ENCODE data around the gene ARF1. TPM values are rescaled to one million over a fixed set of nuclear protein-coding genes. Genes with fewer than 3 reads are reported as not detected.

The ARF1 gene
- total and polyA plus RNA-seq, 2 of the 13 experiments (the other 11 are each of a cell fraction or from before 2014, with no cell fraction given), result 186 to 327 TPM

GRCh38 chr1:228109073-228109961, 26.8 kb downstream of the ARF1 start, which contains the start of gene MRPL55 (continued):
- TF ChIP-seq ZBTB43 (CRISPR knock-in tag; conservative IDR thresholded peaks at IDR 0.05) (peak; percentile 61; the same call in 1 of the 2 replicates), DMAP1 (CRISPR knock-in tag; IDR thresholded peaks at IDR 0.05) (peak; percentile 78), ZBTB25 (CRISPR knock-in tag; IDR thresholded peaks at IDR 0.05) (peak; percentile 82; the same call in 1 of the 2 replicates), PHF5A (CRISPR knock-in tag; IDR thresholded peaks at IDR 0.05; ENCODE audit: low read depth, unreplicated experiment) (peak; percentile 75), MED8 (CRISPR knock-in tag; IDR thresholded peaks at IDR 0.05; ENCODE audit: insufficient replicate concordance) (peak; percentile 71), ZNF782 (CRISPR knock-in tag; IDR thresholded peaks at IDR 0.05; ENCODE audit: borderline replicate concordance) (peak; percentile 17; the same call in 1 of the 2 replicates), BCL6 (CRISPR knock-in tag; IDR thresholded peaks at IDR 0.05) (peak; percentile 58), HDAC6 (IDR thresholded peaks at IDR 0.05; ENCODE audit: low read depth, low read length) (no peak), NRL (CRISPR knock-in tag; IDR thresholded peaks at IDR 0.05; ENCODE audit: borderline replicate concordance) (no peak; the same call in 1 of the 2 replicates), ZNF572 (CRISPR knock-in tag; IDR thresholded peaks at IDR 0.05) (peak; percentile 91; the same call in 1 of the 2 replicates), ZNF30 (CRISPR knock-in tag; IDR thresholded peaks at IDR 0.05) (no peak), TBX2 (CRISPR knock-in tag; IDR thresholded peaks at IDR 0.05; ENCODE audit: borderline replicate concordance) (peak; percentile 75), ZNF678 (CRISPR knock-in tag; IDR thresholded peaks at IDR 0.05) (0 out of 2 replicates have a peak, but pooled peaks have one; percentile 40), ZFAT (CRISPR knock-in tag; conservative IDR thresholded peaks at IDR 0.05) (no peak), EP300 (IDR thresholded peaks at IDR 0.05; ENCODE audit: low read depth in 2 of 2, low read length in 2 of 2) (peak; percentile 5 to 29; a peak in 1 of 4 replicates), EP300 (CRISPR knock-in tag; IDR thresholded peaks at IDR 0.05; ENCODE audit: borderline replicate concordance) (0 out of 2 replicates have a peak, but pooled peaks have one; percentile 38), TP53 (CRISPR knock-in tag; conservative IDR thresholded peaks at IDR 0.05) (no peak), NR3C1 (CRISPR knock-in tag; IDR thresholded peaks at IDR 0.05) (no peak), FOSL1 (CRISPR knock-in tag; IDR thresholded peaks at IDR 0.05; ENCODE audit: borderline replicate concordance) (no peak), KDM2A (CRISPR knock-in tag; IDR thresholded peaks at IDR 0.05; ENCODE audit: borderline replicate concordance, low read depth) (peak; percentile 95), ZNF747 (CRISPR knock-in tag; IDR thresholded peaks at IDR 0.05; ENCODE audit: borderline replicate concordance) (peak; percentile 89; the same call in 1 of the 2 replicates), ZNF414 (CRISPR knock-in tag; IDR thresholded peaks at IDR 0.05) (peak; percentile 67; the same call in 1 of the 2 replicates), TFAP4 (IDR thresholded peaks at IDR 0.05; ENCODE audit: borderline replicate concordance, low read depth) (0 out of 2 replicates have a peak, but pooled peaks have one; percentile 32), HCFC1 (IDR thresholded peaks at IDR 0.05; ENCODE audit: low read depth, low read length) (peak; percentile 83)
